NCI-H1417 (cell line): ENCODE measurements around the gene ACIN1.

ENCODE experiments used
- DNase-seq, 3 experiments: peaks; one replicate each; lab custom pipeline; 2025; lab: John Stamatoyannopoulos, UW

The ACIN1 gene

GRCh38 chr14:23080474-23080873 lies 14.5 kb downstream of the ACIN1 start:
- DNase-seq: no peak

GRCh38 chr14:23079716-23080115 lies 15.2 kb downstream of the ACIN1 start:
- DNase-seq: no peak

- DNase-seq: no peak
Observed at GRCh38 chr14:23078692-23079116, 16.2 kb downstream of the ACIN1 start.

- no peak for DNase-seq
Observed at GRCh38 chr14:23077962-23078361, 17.0 kb downstream of the ACIN1 start.

GRCh38 chr14:23076785-23077408 lies 18.0 kb downstream of the ACIN1 start:
- no peak for DNase-seq

- no peak for DNase-seq
Observed at GRCh38 chr14:23074906-23075305, 20.0 kb downstream of the ACIN1 start.

GRCh38 chr14:23071921-23072539 lies 22.9 kb downstream of the ACIN1 start:
- no peak for DNase-seq

GRCh38 chr14:23071244-23071920 lies 23.6 kb downstream of the ACIN1 start:
- no peak for DNase-seq

GRCh38 chr14:23070262-23071129 lies 24.4 kb downstream of the ACIN1 start:
- no peak for DNase-seq

GRCh38 chr14:23069413-23069806 lies 25.5 kb downstream of the ACIN1 start:
- no peak for DNase-seq

- DNase-seq: no peak
Observed at GRCh38 chr14:23068789-23069412, 26.0 kb downstream of the ACIN1 start.

- no peak for DNase-seq
Observed at GRCh38 chr14:23067847-23068788, 26.8 kb downstream of the ACIN1 start.

- DNase-seq: no peak
Observed at GRCh38 chr14:23066855-23067744, 27.8 kb downstream of the ACIN1 start.

- no peak for DNase-seq
Observed at GRCh38 chr14:23066368-23066767, 28.6 kb downstream of the ACIN1 start.

GRCh38 chr14:23063601-23064000 lies 31.3 kb downstream of the ACIN1 start:
- no peak for DNase-seq

GRCh38 chr14:23062002-23062401 lies 32.9 kb downstream of the ACIN1 start:
- no peak for DNase-seq

GRCh38 chr14:23060536-23061260 lies 34.2 kb downstream of the ACIN1 start:
- no peak for DNase-seq

- DNase-seq: no peak
Observed at GRCh38 chr14:23058654-23059504, 36.1 kb downstream of the ACIN1 start.
